Endothelial cell of umbilical vein (primary cell): ENCODE results near the gene F2RL3. TPM values are rescaled to one million over a fixed set of nuclear protein-coding genes. Genes with fewer than 3 reads are reported as not detected.

Source experiments
- BruUV-seq: library from RNA; stranded (reverse); fragments of 400-500 nt; replicated peaks from 2 replicates; lab custom pipeline; 2021; lab: Mats Ljungman, UMichigan
- CTCF ChIA-PET: fragments of 300-600, 350-600 bp; sonication (Branson Sonifier 250); formaldehyde crosslinking; loops from one replicate; lab custom pipeline; 2021; ENCODE audit warnings: antibody characterized with exemption, inconsistent platforms; lab: Charles Lee
- POLR2A ChIA-PET: fragments of 300-600, 350-600 bp; sonication (Branson Sonifier 250); formaldehyde crosslinking; loops from one replicate; lab custom pipeline; 2021; ENCODE audit warnings: antibody characterized with exemption, inconsistent platforms; lab: Charles Lee
- DNase-seq: peaks from one replicate; pipeline ENCODE4 v3.0.0-alpha.2; 2011; ENCODE audit warnings: low read depth, low spot score
- FAIRE-seq: peaks from 2 replicates; lab custom pipeline; 2011; peaks lifted over from hg19 to GRCh38; lab: Jason Lieb, UNC
- H2AFZ ChIP-seq: 2 replicates; pipeline ENCODE4 v1.6.0; 2012; ENCODE audit warnings: low read depth, low read length, control low read depth, inconsistent platforms
- H3K27ac ChIP-seq: 2 replicates; pipeline ENCODE4 v1.5.1; 2011; ENCODE audit warnings: low read depth, mild to moderate bottlenecking, control low read depth, low read length, moderate library complexity; ENCODE audit not compliant: insufficient read depth
- H3K27me3 ChIP-seq, 2 experiments: 2 replicates each; pipeline versions ENCODE4 v1.6.0 to v1.6.1; 2011; ENCODE audit warnings: low read length in 2 of 2, mixed read lengths in 1 of 2; ENCODE audit not compliant: control insufficient read depth in 2 of 2, insufficient read depth in 2 of 2
- H3K36me3 ChIP-seq, 2 experiments: 2 replicates in 1 of 2; 3 replicates in 1 of 2; pipeline ENCODE4 v1.5.1; 2011; ENCODE audit warnings: low read length in 2 of 2, mild to moderate bottlenecking in 1 of 2, moderate library complexity in 1 of 2; ENCODE audit not compliant: control insufficient read depth in 2 of 2, insufficient read depth in 2 of 2; ENCODE audit errors: extremely low read depth in 1 of 2
- H3K4me1 ChIP-seq: 3 replicates; pipeline ENCODE4 v1.5.1; 2011; ENCODE audit warnings: mild to moderate bottlenecking, low read length; ENCODE audit not compliant: control insufficient read depth, insufficient read depth; ENCODE audit errors: extremely low read depth
- H3K4me2 ChIP-seq: 2 replicates; pipeline ENCODE4 v1.6.1; 2011; ENCODE audit warnings: low read length, control low read depth, mixed read lengths; ENCODE audit not compliant: insufficient read depth
- H3K4me3 ChIP-seq, 3 experiments: fragments of 200-600 bp in 1 of 3; sonication (generic), shearing (Covaris generic) in 1 of 3; replicated peaks in 1 of 3; 2 replicates each; pipeline ENCODE4 v1.5.1; 2011 to 2016; ENCODE audit warnings: control low read depth in 3 of 3, low read length in 3 of 3, mild to moderate bottlenecking in 2 of 3, inconsistent platforms in 1 of 3, low read depth in 1 of 3, moderate library complexity in 1 of 3; ENCODE audit not compliant: insufficient read depth in 1 of 3
- H3K79me2 ChIP-seq: 2 replicates; pipeline ENCODE4 v1.6.0; 2012; ENCODE audit warnings: low read length, inconsistent platforms; ENCODE audit not compliant: control insufficient read depth, insufficient read depth
- H3K9ac ChIP-seq: replicated peaks from 2 replicates; pipeline ENCODE3; 2011; ENCODE audit warnings: low read length, control low read depth; ENCODE audit not compliant: insufficient read depth; ENCODE audit errors: extremely low read depth
- H3K9me1 ChIP-seq: replicated peaks from 3 replicates; pipeline ENCODE4 v1.6.0; 2011; ENCODE audit warnings: mild to moderate bottlenecking, low read length; ENCODE audit not compliant: control insufficient read depth, insufficient read depth; ENCODE audit errors: extremely low read depth
- H3K9me3 ChIP-seq: replicated peaks from 2 replicates; pipeline ENCODE4 v1.5.1; 2012; ENCODE audit warnings: low read length, inconsistent platforms; ENCODE audit not compliant: control insufficient read depth, insufficient read depth
- H4K20me1 ChIP-seq: replicated peaks from 2 replicates; pipeline ENCODE3; 2011; ENCODE audit warnings: mild to moderate bottlenecking, low read length; ENCODE audit not compliant: control insufficient read depth, insufficient read depth; ENCODE audit errors: extremely low read depth
- CTCF ChIP-seq, 2 donors: IDR thresholded peaks; 1 replicate in 1 of 2; 2 replicates in 1 of 2; pipeline ENCODE4 v1.5.1; 2011; ENCODE audit warnings: low read length in 2 of 2, mild to moderate bottlenecking in 2 of 2, moderate library complexity in 2 of 2, control low read depth in 1 of 2, inconsistent platforms in 1 of 2, low read depth in 1 of 2; ENCODE audit not compliant: insufficient read depth in 1 of 2; ENCODE audit errors: extremely low read depth in 1 of 2
- EZH2 ChIP-seq: IDR thresholded peaks from 2 replicates; pipeline ENCODE4 v1.6.1; 2012; ENCODE audit warnings: borderline replicate concordance, low read depth, mild to moderate bottlenecking, moderate library complexity, low read length, inconsistent platforms; ENCODE audit not compliant: severe bottlenecking
- FOS ChIP-seq: IDR thresholded peaks from 2 replicates; pipeline ENCODE4 v1.6.1; 2011; ENCODE audit warnings: mild to moderate bottlenecking, low read length, moderate library complexity, borderline replicate concordance; ENCODE audit not compliant: insufficient read depth
- GATA2 ChIP-seq: IDR thresholded peaks from 2 replicates; pipeline ENCODE4 v1.7.0; 2011; ENCODE audit warnings: low read depth, mild to moderate bottlenecking, moderate library complexity, mixed read lengths, low read length; ENCODE audit not compliant: insufficient read length, insufficient read depth
- JUN ChIP-seq: IDR thresholded peaks from 2 replicates; pipeline ENCODE4 v1.6.1; 2011; ENCODE audit warnings: borderline replicate concordance, low read depth; ENCODE audit not compliant: insufficient read length, insufficient read depth
- MAX ChIP-seq: IDR thresholded peaks from 2 replicates; pipeline ENCODE4 v1.6.1; 2011; ENCODE audit not compliant: insufficient read depth, insufficient read length
- MYC ChIP-seq: IDR thresholded peaks from one replicate; pipeline ENCODE4 v1.6.1; 2011; ENCODE audit warnings: mild to moderate bottlenecking, low read depth, low read length
- POLR2A ChIP-seq: IDR thresholded peaks from 2 replicates; pipeline ENCODE4 v1.6.1; 2012; ENCODE audit warnings: low read depth, mild to moderate bottlenecking, control low read depth, low read length
- POLR2AphosphoS5 ChIP-seq: IDR thresholded peaks from 2 replicates; pipeline ENCODE4 v1.6.1; 2012; ENCODE audit warnings: low read depth, mild to moderate bottlenecking, control low read depth, low read length, moderate library complexity; ENCODE audit not compliant: insufficient read depth
- dilution Hi-C: fragments of 300-500 bp; cut with MboI; formaldehyde crosslinking; loops from one replicate; pipeline ENCODE4 v1.15.0; 2019; ENCODE audit warnings: low sequenced_read_pairs; ENCODE audit not compliant: extremely low pct_ligation_motif_present
- intact Hi-C: fragments of 100-400 bp; cut with micrococcal nuclease; formaldehyde crosslinking; loops from one replicate; pipeline ENCODE4 v1.10.0; 2022
- polyA plus RNA-seq, 4 experiments: library from polyadenylated mRNA; depleted of rRNA in 3 of 4; stranded (reverse) in 3 of 4; unstranded in 1 of 4; fragments of >200 nt; gene quantifications; 2 replicates each; pipeline versions ENCODE4 v1.2.1 to v1.2.3, GENCODE V29; 2011 to 2012; ENCODE audit warnings: missing spikeins in 1 of 4
- total RNA-seq: library from RNA; stranded (reverse); gene quantifications from 2 replicates; pipeline ENCODE4 v1.2.3, GENCODE V29; 2021

The F2RL3 gene
- total and polyA plus RNA-seq, 2 donors (not counting 3 experiments of a cell fraction or from before 2014, with no cell fraction given), result 1.2 to 1.7 TPM

GRCh38 chr19:16846901-16847300, 41.9 kb upstream of the F2RL3 start:
- intact Hi-C loops (no loop called here), dilution Hi-C loops (no loop called here)
- TF ChIP-seq MYC (no peak), CTCF (IDR thresholded peaks at IDR 0.05; ENCODE audit: extremely low read depth in 1 of 2, insufficient read depth in 1 of 2, low read depth in 1 of 2, low read length in 2 of 2) (no peak), EZH2 (no peak), FOS (no peak), JUN (no peak), POLR2AphosphoS5 (no peak), GATA2 (no peak), POLR2A (no peak), MAX (no peak)
- FAIRE-seq, result no peak
- no peak for DNase-seq
- BruUV-seq, result no TSS peak
- no peak overlapping the region for H3K27ac ChIP-seq
- H3K4me3 ChIP-seq, result no peak overlapping the region
- H3K36me3 ChIP-seq, result peaks cover 22 to 62% of the 10 kb centered on the region in 2 experiments
- no peak overlapping the region for H3K4me2 ChIP-seq
- H3K79me2 ChIP-seq, result peaks cover 9% of the 10 kb centered on the region
- H3K9me3 ChIP-seq, result no peaks in the 10 kb centered on the region
- H3K9ac ChIP-seq, result no peak overlapping the region
- ChIA-PET CTCF (no interaction called here), POLR2A (no interaction called here)
- H3K9me1 ChIP-seq, result no peaks in the 10 kb centered on the region
- no peak overlapping the region for H2AFZ ChIP-seq
- H3K27me3 ChIP-seq, result no peaks in the 10 kb centered on the region
- H3K4me1 ChIP-seq, result peaks cover 9% of the 10 kb centered on the region
- H4K20me1 ChIP-seq, result no peaks in the 10 kb centered on the region
